22Rv1 (cell line): ENCODE results near the gene DDHD1.

Source experiments
- H3K27ac ChIP-seq: fragments of 450-650 bp; 2 replicates; pipeline ENCODE4 v1.5.1; 2017
- ZFX ChIP-seq: fragments of 450-650 bp; IDR thresholded peaks from 2 replicates; pipeline ENCODE4 v1.6.1; 2017; ENCODE audit warnings: antibody characterized with exemption, borderline replicate concordance
- TF ChIP-seq, protein P1 (sequence below): fragments of 450-650 bp; IDR thresholded peaks from 2 replicates; pipeline ENCODE4 v1.5.1; 2017; ENCODE audit warnings: mild to moderate bottlenecking

Gene DDHD1

DNA sequence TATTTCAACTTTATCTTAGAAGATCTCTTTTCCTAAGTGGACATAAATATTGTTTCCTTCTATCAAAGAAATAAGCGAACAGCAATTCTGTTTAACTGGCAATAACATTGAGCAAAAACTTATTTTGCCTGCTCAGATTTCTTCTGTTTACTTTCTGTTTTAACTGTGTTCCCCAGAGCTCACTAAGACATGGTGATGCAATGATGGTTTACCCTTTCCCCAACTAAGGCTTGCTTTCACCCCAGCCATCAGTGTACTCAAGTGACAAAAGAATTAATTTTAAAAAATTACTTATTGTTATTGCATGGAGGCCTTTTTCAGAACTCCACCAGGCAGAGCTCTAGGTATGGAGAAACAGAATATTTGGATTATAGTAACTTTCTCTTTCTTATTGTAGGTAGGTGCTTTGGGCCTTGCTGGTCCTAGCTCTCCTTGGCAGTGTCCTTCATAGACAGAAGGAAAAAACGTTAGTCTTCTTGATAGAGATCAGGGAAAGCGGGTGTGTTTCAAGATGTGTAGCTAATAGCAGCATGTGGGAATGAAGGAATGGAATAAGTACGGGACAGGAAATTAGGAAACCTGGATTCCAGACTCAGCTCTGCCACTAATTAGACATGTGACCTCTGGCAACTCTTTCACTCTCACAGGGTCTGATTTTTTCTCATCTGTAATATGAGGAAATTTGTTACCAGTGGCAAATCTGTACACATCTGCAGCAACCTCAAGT, 14.6 kb upstream of the DDHD1 start:
- no peak overlapping the region for H3K27ac ChIP-seq
- TF ChIP-seq ZFX, result no peak
- TF ChIP-seq, protein P1, sequence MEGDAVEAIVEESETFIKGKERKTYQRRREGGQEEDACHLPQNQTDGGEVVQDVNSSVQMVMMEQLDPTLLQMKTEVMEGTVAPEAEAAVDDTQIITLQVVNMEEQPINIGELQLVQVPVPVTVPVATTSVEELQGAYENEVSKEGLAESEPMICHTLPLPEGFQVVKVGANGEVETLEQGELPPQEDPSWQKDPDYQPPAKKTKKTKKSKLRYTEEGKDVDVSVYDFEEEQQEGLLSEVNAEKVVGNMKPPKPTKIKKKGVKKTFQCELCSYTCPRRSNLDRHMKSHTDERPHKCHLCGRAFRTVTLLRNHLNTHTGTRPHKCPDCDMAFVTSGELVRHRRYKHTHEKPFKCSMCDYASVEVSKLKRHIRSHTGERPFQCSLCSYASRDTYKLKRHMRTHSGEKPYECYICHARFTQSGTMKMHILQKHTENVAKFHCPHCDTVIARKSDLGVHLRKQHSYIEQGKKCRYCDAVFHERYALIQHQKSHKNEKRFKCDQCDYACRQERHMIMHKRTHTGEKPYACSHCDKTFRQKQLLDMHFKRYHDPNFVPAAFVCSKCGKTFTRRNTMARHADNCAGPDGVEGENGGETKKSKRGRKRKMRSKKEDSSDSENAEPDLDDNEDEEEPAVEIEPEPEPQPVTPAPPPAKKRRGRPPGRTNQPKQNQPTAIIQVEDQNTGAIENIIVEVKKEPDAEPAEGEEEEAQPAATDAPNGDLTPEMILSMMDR, result no peak

DNA sequence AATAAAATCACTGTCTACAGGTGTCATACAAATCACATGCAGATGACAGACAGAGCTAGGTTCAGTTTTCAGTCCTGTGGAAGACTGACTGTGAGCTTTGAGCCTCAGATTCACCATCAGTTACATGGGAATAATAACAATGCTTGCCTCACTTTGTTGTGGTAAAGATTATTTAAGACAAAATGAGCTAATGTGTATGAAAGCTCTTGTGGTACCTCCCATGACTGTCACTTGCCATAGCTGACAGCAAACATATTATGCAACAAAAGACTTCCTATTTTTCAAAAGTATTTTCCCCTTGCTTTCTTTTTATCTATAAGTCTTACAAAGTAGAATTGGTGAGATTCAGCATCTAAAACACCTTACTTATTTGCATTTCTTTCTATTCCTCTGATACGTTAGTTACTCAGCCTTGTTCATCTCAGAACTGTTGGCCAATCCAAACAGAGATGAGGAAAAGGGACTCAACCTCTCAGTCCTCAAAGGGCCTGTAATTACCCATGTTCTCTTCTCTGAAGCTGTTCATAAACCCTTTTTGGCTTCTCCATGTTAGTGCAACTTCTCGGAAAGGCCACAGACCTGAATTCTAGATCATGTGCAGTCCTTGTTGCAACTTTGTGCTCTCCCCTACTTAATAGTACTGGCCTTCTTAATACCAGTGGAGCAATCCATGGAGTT, 8.8 kb upstream of the DDHD1 start:
- TF ChIP-seq ZFX, result no peak
- TF ChIP-seq, protein P1, result no peak
- no peak overlapping the region for H3K27ac ChIP-seq

DNA sequence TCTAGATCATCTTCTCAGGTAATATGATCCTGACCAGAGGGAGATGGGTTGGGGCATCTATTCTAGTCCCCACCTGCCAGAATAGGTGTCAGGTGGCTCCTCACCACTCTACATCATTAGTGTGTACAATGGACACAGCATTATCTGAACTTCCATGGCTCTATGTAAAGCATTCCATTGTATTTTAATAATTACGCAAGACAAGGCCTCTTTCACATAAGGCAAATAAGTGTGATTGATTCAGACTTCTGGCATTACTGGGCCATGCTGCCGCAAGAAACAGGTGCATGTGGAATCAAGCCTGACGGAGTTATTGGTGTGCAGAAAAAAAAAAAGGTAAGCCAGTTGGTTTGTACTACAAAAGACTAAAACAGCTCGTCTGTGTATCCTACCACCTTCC, 3.1 kb upstream of the DDHD1 start:
- TF ChIP-seq ZFX, result no peak
- TF ChIP-seq, protein P1, result no peak
- no peak overlapping the region for H3K27ac ChIP-seq

DNA sequence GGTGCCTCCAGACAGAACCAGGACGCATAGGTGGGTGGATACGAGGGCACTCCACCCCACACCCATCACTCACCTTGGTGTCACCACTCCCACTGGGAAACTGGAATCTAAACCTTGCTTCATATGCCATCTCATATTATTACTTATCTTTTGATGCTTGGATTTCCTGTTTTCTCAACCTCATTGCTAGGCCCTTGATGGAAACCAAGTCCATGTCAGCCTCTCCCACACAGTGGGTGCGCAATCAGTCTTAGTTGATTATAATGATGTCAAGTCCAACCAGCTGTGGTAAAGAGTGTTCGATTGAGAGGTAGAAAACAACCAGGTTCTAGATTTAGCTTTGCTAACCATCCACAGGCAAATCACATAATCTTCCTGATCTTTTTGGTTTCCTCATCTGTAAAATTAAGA, 584 bp upstream of the DDHD1 start:
- TF ChIP-seq, protein P1, result no peak
- no peak for TF ChIP-seq ZFX
- peak overlapping the region; percentile 78 for H3K27ac ChIP-seq

DNA sequence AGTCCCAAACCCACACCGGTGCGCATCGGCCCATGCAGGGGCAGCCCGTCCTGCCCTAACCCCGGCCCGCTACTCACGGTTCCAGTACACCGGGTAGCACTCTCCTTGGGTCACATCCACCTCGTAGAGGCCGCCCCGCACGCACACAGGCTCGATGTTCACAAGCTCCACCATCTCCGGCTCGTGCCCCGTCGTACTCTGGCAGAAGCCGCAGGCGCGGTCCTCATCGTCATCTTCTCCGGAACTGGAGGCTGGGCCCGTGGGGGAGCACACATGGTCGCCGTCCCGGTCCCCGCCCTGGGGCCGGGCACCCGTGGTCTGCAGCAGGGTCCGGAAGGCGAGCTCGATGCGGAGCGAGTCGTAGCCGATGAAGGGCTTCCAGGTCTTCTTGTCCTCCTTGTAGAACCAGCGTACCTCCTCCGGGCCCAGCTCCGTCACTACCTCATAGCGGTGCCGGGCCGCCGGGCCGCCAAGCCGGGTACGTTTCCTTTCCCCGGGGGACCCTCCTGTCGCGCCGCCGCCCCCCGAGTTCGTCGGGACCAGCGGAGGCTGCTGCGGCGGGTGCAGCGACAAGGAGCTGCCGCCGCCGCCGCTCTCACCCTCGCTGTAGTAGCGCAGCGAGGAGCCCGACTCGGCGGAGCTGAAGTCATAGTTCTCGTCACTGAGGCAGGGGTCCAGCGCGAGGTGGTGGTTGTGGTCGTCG, 788 bp downstream of the DDHD1 start:
- TF ChIP-seq, protein P1, result no peak
- no peak for TF ChIP-seq ZFX
- H3K27ac ChIP-seq, result peak overlapping the region; percentile 78

DNA sequence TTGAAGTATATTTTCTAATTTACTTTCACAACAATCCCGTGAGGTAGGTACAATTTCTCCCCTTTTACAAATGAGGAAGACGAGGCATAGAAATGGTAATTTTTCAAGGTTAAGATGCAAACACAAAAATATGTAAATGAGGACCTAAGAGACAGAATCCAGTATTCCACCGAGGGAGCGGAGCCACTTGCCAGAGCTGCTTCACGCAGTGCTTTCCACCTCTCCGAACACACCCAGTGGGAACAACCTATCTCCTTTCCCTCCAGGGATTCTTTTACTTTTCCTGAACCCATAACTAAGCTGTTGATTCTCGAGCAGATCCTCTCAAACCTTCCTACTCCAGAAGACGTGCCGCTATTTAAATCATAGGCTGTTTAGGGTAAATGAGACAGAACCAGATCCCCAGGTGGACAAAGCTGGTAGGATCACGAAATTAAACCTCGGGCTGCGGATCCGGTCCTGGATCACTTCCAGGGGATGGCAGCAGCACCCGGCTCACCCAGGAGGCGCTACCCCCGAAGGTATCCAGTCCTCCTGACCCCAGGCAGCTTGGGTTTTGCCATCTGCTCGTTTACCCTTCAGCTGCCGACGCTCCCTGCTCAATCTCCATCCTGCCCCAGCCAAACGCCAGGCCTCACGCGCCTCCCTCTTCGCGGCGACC, 1.5 kb downstream of the DDHD1 start:
- H3K27ac ChIP-seq, result peak overlapping the region; percentile 78
- TF ChIP-seq, protein P1, result peak; percentile 35; the same call in 1 of the 2 replicates
- TF ChIP-seq ZFX, result no peak
